ENCODE measurements around the gene ZBTB21. TPM values are rescaled to one million over a fixed set of nuclear protein-coding genes. Genes with fewer than 3 reads are reported as not detected.

ZBTB21 gene
- total and polyA plus RNA-seq, 10 donors, result 1.9 to 21.7 (median 14.0) TPM

DNA sequence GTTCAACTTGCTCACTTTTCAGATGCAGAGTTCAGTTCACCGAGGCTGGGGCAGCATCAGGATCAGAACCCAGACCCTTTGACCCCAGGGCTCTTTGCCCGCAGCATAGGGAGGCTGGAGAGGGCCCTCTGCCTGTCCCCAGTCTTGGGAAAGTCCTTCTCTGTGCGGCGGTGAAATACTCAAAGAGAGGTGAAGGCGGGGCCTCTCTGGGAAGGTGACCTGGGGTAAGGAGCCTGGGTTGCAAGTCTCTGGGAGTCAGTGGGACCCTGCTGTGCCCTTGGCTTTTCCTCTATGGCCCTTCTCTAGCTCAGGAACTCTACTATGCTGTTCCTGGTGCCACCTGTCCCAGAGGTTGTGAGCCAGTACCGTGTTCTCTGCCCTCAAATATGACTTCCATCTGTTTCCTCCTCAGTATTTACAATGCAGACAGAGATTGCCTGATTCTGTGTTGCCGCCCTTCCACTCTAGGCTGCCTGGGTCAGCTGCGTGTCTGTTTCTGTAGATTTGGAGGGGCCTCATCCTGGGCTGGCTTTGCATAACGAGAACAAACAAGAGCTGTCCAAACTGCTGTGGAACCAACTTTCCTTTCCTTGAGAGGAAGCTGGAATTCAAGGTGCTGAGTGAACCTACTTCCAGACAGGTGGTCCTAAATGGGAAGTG, 18.7 kb upstream of the ZBTB21 start:
- DNase-seq, result no peak
- Histone ChIP-seq H3K4me3 (no peak overlapping the region), H3K27me3 (replicated peaks in 1 of 7) (no peaks in the 10 kb centered on the region), H3K36me3 (no peaks in the 10 kb centered on the region), H3K4me1 (peaks cover 0 to 5% (median 0%) of the 10 kb centered on the region in 6 donors), H3K27ac (peak overlapping the region in 2 of 8 donors; percentile 55 to 57), H3K9me3 (no peaks in the 10 kb centered on the region)
- TF ChIP-seq POLR2AphosphoS5 (IDR thresholded peaks at IDR 0.05) (no peak), POLR2A (IDR thresholded peaks at IDR 0.05) (no peak), CTCF (IDR thresholded peaks at IDR 0.05 in 8 of 11, conservative IDR thresholded peaks at IDR 0.05 in 3 of 11) (no peak)
- WGBS, 5 donors, result 46 to 67% (median 57%) methylated on average over 9 of the region's 9 CpGs
- intact Hi-C loops (cut with DNase I; ENCODE audit: low total_unique reads), result no loop called here

DNA sequence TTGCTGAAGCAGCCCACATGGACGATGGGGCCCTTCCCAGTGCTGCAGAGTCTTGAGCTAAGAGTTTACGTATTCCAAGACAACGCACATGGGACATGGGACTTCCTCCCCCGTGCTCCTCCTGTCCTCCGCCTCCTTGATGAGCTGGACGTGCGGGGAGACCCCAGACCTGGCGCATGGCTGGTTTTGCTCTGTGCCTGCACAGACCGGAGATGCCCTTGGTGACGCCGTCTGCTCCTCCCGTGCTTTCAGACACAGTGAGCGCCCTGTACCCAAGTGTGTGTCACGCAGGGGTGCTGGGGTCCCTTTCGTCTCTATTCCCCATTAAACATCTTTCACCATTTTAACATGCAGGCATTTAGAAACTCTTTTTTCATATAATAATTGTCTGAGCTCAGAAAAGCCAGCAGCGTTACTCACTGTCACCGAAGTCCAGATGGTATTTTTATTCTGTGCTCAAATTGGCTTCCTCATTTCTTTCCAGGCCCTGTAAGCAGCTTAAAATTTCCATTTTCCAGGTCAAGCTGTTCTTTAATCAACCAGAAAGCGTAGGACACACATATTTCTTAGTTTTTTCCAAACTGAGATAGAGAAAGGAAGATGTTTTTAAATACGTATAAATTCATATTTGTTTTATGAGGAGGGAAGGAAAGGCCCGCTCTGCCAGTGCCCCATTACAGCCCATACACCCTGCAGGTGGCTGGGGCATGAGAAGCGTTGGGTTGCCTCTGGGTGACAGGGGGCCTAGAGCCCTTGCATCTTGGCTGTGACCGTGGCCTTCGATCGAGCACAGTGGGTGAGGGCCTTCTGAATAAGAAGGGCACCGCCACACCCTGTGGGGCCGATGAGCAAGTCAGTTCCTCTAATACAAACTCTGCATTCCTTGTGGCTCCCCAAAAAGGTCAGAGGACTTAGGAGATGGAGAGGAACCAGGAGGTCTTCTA, 17.9 kb upstream of the ZBTB21 start:
- TF ChIP-seq POLR2A (IDR thresholded peaks at IDR 0.05) (no peak), POLR2AphosphoS5 (IDR thresholded peaks at IDR 0.05) (no peak), CTCF (IDR thresholded peaks at IDR 0.05 in 8 of 11, conservative IDR thresholded peaks at IDR 0.05 in 3 of 11) (no peak)
- Histone ChIP-seq H3K9me3 (no peaks in the 10 kb centered on the region), H3K4me3 (no peak overlapping the region), H3K36me3 (no peaks in the 10 kb centered on the region), H3K27ac (peak overlapping the region in 2 of 8 donors; percentile 55 to 57), H3K4me1 (peaks cover 0 to 5% (median 0%) of the 10 kb centered on the region in 6 donors), H3K27me3 (replicated peaks in 1 of 7) (no peaks in the 10 kb centered on the region)
- intact Hi-C loops (cut with DNase I; ENCODE audit: low total_unique reads), result no loop called here
- 75 to 86% (median 78%) methylated on average over 24 to 26 of the region's 26 CpGs for WGBS, 5 donors
- no peak for DNase-seq

DNA sequence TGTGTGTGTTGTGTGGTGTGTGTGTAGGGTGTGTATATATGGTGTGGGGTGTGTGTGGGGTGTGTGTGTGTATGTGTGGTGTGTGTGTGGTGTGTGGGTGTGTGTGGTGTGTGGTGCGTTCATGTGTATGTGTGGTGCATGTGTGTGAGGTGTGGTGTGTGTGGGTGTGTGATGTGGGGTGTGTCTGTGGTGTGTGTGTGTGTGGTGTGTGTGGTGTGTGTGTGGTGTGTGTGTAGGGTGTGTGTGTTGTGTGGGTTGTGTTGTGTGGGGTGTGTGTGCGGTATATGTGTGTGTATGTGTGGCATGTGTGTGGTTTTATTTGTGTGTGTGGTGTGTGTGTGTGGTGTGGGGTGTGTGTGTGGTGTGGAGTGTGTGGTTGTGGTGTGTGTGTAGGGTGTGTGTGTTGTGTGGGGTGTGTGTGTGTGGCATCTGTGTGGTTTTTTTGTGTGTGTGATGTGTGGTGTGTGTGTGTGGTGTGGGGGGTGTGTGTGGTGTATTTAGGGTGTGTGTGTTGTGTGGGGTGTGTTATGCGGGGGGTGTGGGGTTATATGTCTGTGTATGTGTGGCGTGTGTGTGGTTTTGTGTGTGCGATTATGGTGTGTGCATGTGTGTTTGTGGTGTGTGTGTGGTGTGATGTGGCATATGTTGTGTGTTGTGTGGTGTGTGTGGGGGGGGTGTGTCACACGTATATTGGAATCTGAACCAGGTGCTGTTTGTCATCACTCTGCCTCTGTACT, 17.1 kb upstream of the ZBTB21 start:
- Histone ChIP-seq H3K4me3 (no peak overlapping the region), H3K27me3 (replicated peaks in 1 of 7) (peaks cover 0 to 1% (median 0%) of the 10 kb centered on the region in 7 donors), H3K4me1 (peaks cover 0 to 5% (median 0%) of the 10 kb centered on the region in 6 donors), H3K27ac (no peak overlapping the region), H3K36me3 (no peaks in the 10 kb centered on the region), H3K9me3 (no peaks in the 10 kb centered on the region)
- 88 to 93% (median 90%) methylated on average over 6 of the region's 6 CpGs for WGBS, 5 donors
- DNase-seq, result no peak
- TF ChIP-seq CTCF (IDR thresholded peaks at IDR 0.05 in 8 of 11, conservative IDR thresholded peaks at IDR 0.05 in 3 of 11) (no peak), POLR2AphosphoS5 (IDR thresholded peaks at IDR 0.05) (no peak)
- intact Hi-C loops (cut with DNase I; ENCODE audit: low total_unique reads), result no loop called here

All from spleen (tissue), 11 donors.